HEK293 (cell line): ENCODE results near the gene C1QL2.

Source experiments
- CTCF ChIA-PET: fragments of 350-600 bp; formaldehyde crosslinking; extraction: SDS; loops from one replicate; lab custom pipeline; 2021; ENCODE audit warnings: antibody characterized with exemption; lab: Yijun Ruan, JAX
- POLR2A ChIA-PET: fragments of 300-600 bp; formaldehyde crosslinking; extraction: SDS; loops from one replicate; lab custom pipeline; 2020; ENCODE audit warnings: antibody characterized with exemption, inconsistent platforms; lab: Yijun Ruan, JAX
- H3K27ac ChIP-seq: fragments of 200-500 bp; sonication (Bioruptor generic); 2 replicates; pipeline ENCODE4 v1.5.1; 2014; ENCODE audit warnings: low read depth, low read length, control low read depth, inconsistent platforms; ENCODE audit errors: extremely low read depth
- H3K36me3 ChIP-seq, 2 experiments: fragments of 200-500 bp in 1 of 2; sonication (Bioruptor generic) in 1 of 2; 1 replicate in 1 of 2; 2 replicates in 1 of 2; pipeline ENCODE4 v1.5.1; 2014 to 2017; ENCODE audit warnings: inconsistent platforms in 2 of 2, low read length in 2 of 2; ENCODE audit not compliant: control insufficient read depth in 2 of 2, insufficient read depth in 1 of 2
- H3K4me1 ChIP-seq: fragments of 200-500 bp; sonication (Bioruptor generic); 2 replicates; pipeline ENCODE4 v1.5.1; 2014; ENCODE audit warnings: mild to moderate bottlenecking, low read length, inconsistent platforms; ENCODE audit not compliant: control insufficient read depth, insufficient read depth
- H3K4me3 ChIP-seq: 2 replicates; pipeline ENCODE4 v1.5.1; 2011; ENCODE audit warnings: low read depth, mild to moderate bottlenecking, control low read depth, low read length, moderate library complexity
- H3K9me3 ChIP-seq: fragments of 200-500 bp; sonication (Bioruptor generic); 2 replicates; pipeline ENCODE4 v1.5.1; 2014; ENCODE audit warnings: low read depth, low read length, inconsistent platforms; ENCODE audit not compliant: control insufficient read depth, insufficient read depth
- ELK4 ChIP-seq: IDR thresholded peaks from 2 replicates; pipeline ENCODE4 v1.6.1; 2011; ENCODE audit warnings: mild to moderate bottlenecking, low read depth, low read length, borderline replicate concordance
- GLIS2 ChIP-seq: fragments of 450-650 bp; formaldehyde crosslinking; IDR thresholded peaks from 2 replicates; pipeline ENCODE4 v1.5.1; 2016; ENCODE audit warnings: missing biosample characterization, missing genetic modification characterization
- KLF8 ChIP-seq: fragments of 450-650 bp; formaldehyde crosslinking; IDR thresholded peaks from 2 replicates; pipeline ENCODE4 v1.5.1; 2016; ENCODE audit warnings: missing biosample characterization, missing genetic modification characterization
- REPIN1 ChIP-seq: fragments of 450-650 bp; formaldehyde crosslinking; IDR thresholded peaks from 2 replicates; pipeline ENCODE4 v1.5.1; 2017; ENCODE audit warnings: missing biosample characterization, missing genetic modification characterization, low read depth
- SALL2 ChIP-seq: fragments of 450-650 bp; formaldehyde crosslinking; IDR thresholded peaks from 2 replicates; pipeline ENCODE4 v1.5.0; 2017; ENCODE audit warnings: missing biosample characterization, mild to moderate bottlenecking, missing genetic modification characterization, borderline replicate concordance
- ZBTB20 ChIP-seq: fragments of 450-650 bp; formaldehyde crosslinking; IDR thresholded peaks from 2 replicates; pipeline ENCODE4 v1.5.1; 2016; ENCODE audit warnings: missing biosample characterization, missing genetic modification characterization
- ZBTB21 ChIP-seq: fragments of 450-650 bp; formaldehyde crosslinking; IDR thresholded peaks from 2 replicates; pipeline ENCODE4 v1.5.1; 2017; ENCODE audit warnings: missing biosample characterization, missing genetic modification characterization
- ZNF18 ChIP-seq: fragments of 450-650 bp; formaldehyde crosslinking; IDR thresholded peaks from 2 replicates; pipeline ENCODE4 v1.5.1; 2016; ENCODE audit warnings: missing biosample characterization, missing genetic modification characterization
- ZNF248 ChIP-seq: fragments of 450-650 bp; formaldehyde crosslinking; IDR thresholded peaks from 2 replicates; pipeline ENCODE4 v1.5.1; 2017; ENCODE audit warnings: missing biosample characterization, missing genetic modification characterization
- ZNF311 ChIP-seq: fragments of 450-650 bp; formaldehyde crosslinking; IDR thresholded peaks from 2 replicates; pipeline ENCODE4 v1.5.1; 2017; ENCODE audit warnings: missing biosample characterization, missing genetic modification characterization, borderline replicate concordance
- ZNF416 ChIP-seq: fragments of 450-650 bp; formaldehyde crosslinking; IDR thresholded peaks from 2 replicates; pipeline ENCODE4 v1.5.1; 2016; ENCODE audit warnings: missing biosample characterization, missing genetic modification characterization
- ZNF473 ChIP-seq: fragments of 450-650 bp; formaldehyde crosslinking; IDR thresholded peaks from 2 replicates; pipeline ENCODE4 v1.5.1; 2017; ENCODE audit warnings: missing biosample characterization, missing genetic modification characterization
- ZNF521 ChIP-seq: fragments of 450-650 bp; formaldehyde crosslinking; IDR thresholded peaks from 2 replicates; pipeline ENCODE4 v1.5.1; 2017; ENCODE audit warnings: missing biosample characterization, mild to moderate bottlenecking, missing genetic modification characterization
- ZNF654 ChIP-seq: fragments of 450-650 bp; formaldehyde crosslinking; IDR thresholded peaks from 2 replicates; pipeline ENCODE4 v1.5.1; 2016; ENCODE audit warnings: low read depth, missing biosample characterization, missing genetic modification characterization
- ZNF670 ChIP-seq: fragments of 450-650 bp; formaldehyde crosslinking; IDR thresholded peaks from 2 replicates; pipeline ENCODE4 v1.5.1; 2016; ENCODE audit warnings: missing biosample characterization, missing genetic modification characterization, low read depth
- ZNF704 ChIP-seq: fragments of 450-650 bp; formaldehyde crosslinking; IDR thresholded peaks from 2 replicates; pipeline ENCODE4 v1.5.1; 2016; ENCODE audit warnings: missing biosample characterization, missing genetic modification characterization
- ZNF830 ChIP-seq: fragments of 450-650 bp; IDR thresholded peaks from 2 replicates; pipeline ENCODE4 v1.5.0; 2018; ENCODE audit warnings: missing biosample characterization, missing genetic modification characterization, low read depth, mild to moderate bottlenecking, moderate library complexity
- ZNF843 ChIP-seq: fragments of 450-650 bp; formaldehyde crosslinking; IDR thresholded peaks from 2 replicates; pipeline ENCODE4 v1.5.1; 2016; ENCODE audit warnings: missing biosample characterization, missing genetic modification characterization
- ZSCAN18 ChIP-seq: fragments of 450-650 bp; formaldehyde crosslinking; IDR thresholded peaks from 2 replicates; pipeline ENCODE4 v1.5.1; 2016; ENCODE audit warnings: missing biosample characterization, missing genetic modification characterization
- TF ChIP-seq, protein P1 (sequence below): fragments of 450-650 bp; formaldehyde crosslinking; IDR thresholded peaks from 2 replicates; pipeline ENCODE4 v1.5.1; 2016; ENCODE audit warnings: missing biosample characterization, missing genetic modification characterization

Gene C1QL2

DNA sequence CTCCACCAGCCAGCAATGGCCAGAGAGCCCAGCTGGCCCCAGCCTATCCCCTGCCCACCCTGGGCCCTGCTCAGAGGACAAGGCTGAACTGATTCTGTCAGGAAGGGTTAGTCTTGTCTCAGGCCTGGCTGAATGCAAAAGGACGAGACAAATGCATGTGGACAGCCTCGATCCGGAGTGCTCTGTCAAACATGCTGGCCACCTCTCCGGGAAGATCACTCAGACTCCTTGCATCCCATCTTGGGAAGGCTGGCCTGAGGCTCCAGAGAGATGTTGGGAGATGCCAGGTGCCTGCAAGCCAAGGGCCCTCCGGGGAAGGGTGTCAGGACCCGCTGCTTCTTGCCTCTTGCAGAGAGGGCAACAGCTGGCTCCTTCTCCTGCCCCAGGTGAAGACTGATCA lies 20.2 kb upstream of the C1QL2 start (continued):
- no peak for TF ChIP-seq ZSCAN18 (tag by site-specific recombination)
- TF ChIP-seq ZNF416 (tag by site-specific recombination) = no peak
- TF ChIP-seq, all 188 proteins: peak for 0

GRCh38 chr2:119177838-119178190 lies 19.3 kb upstream of the C1QL2 start:
- no peak for TF ChIP-seq SALL2 (tag by site-specific recombination)
- no peak for TF ChIP-seq GLIS2 (tag by site-specific recombination)
- no peak for TF ChIP-seq ZNF311 (tag by site-specific recombination)
- no peak for TF ChIP-seq ZNF521 (tag by site-specific recombination)
- TF ChIP-seq, protein P1, sequence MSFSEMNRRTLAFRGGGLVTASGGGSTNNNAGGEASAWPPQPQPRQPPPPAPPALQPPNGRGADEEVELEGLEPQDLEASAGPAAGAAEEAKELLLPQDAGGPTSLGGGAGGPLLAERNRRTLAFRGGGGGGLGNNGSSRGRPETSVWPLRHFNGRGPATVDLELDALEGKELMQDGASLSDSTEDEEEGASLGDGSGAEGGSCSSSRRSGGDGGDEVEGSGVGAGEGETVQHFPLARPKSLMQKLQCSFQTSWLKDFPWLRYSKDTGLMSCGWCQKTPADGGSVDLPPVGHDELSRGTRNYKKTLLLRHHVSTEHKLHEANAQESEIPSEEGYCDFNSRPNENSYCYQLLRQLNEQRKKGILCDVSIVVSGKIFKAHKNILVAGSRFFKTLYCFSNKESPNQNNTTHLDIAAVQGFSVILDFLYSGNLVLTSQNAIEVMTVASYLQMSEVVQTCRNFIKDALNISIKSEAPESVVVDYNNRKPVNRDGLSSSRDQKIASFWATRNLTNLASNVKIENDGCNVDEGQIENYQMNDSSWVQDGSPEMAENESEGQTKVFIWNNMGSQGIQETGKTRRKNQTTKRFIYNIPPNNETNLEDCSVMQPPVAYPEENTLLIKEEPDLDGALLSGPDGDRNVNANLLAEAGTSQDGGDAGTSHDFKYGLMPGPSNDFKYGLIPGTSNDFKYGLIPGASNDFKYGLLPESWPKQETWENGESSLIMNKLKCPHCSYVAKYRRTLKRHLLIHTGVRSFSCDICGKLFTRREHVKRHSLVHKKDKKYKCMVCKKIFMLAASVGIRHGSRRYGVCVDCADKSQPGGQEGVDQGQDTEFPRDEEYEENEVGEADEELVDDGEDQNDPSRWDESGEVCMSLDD (tag by site-specific recombination) = no peak
- TF ChIP-seq ZNF18 (tag by site-specific recombination) = no peak
- no peak for TF ChIP-seq ZNF704 (tag by site-specific recombination)
- no peak for TF ChIP-seq ZNF830 (tag by site-specific recombination)
- TF ChIP-seq ZNF670 = no peak
- no peak for TF ChIP-seq ZNF843
- no peak for TF ChIP-seq ZNF473 (tag by site-specific recombination)
- no peak for TF ChIP-seq ZNF248 (tag by site-specific recombination)
- TF ChIP-seq ZBTB21 = no peak
- no peak for TF ChIP-seq ELK4
- TF ChIP-seq ZNF654 (tag by site-specific recombination) = no peak
- no peak for TF ChIP-seq ZBTB20 (tag by site-specific recombination)
- no peak for TF ChIP-seq KLF8
- no peak for TF ChIP-seq REPIN1 (tag by site-specific recombination)
- POLR2A ChIA-PET = no interaction called here
- no peaks in the 10 kb centered on the region for H3K4me1 ChIP-seq
- no peak overlapping the region for H3K27ac ChIP-seq
- no peaks in the 10 kb centered on the region for H3K36me3 ChIP-seq
- CTCF ChIA-PET = interaction anchor here (0.7 kb wide), 1 partner anchor 131 kb away, joined by 4 read pairs; no protein-coding TSS in a partner anchor
- no peaks in the 10 kb centered on the region for H3K9me3 ChIP-seq
- no peak overlapping the region for H3K4me3 ChIP-seq
